ENCODE data around the gene TOMM22. TPM values are rescaled to one million over a fixed set of nuclear protein-coding genes. Genes with fewer than 3 reads are reported as not detected.

Gene TOMM22
- total and polyA plus RNA-seq, 2 experiments from 2014 or later = 84.0 to 131 TPM

- Mint-ChIP-seq H3K27ac (no peak overlapping the region), H3K27me3 (ENCODE audit: insufficient read depth, low read depth, poor library complexity) (peaks cover 4% of the 10 kb centered on the region), H3K36me3 (ENCODE audit: low read depth) (peaks cover 12% of the 10 kb centered on the region), H3K9me3 (peaks cover 8% of the 10 kb centered on the region; the same call in 2 of the 3 replicates), H3K4me1 (peaks cover 8% of the 10 kb centered on the region), H3K4me3 (peak overlapping the region; percentile 91)
- DNase-seq (ENCODE audit: low spot score) (peak; percentile 72), ATAC-seq (peak; percentile 31)
- peak overlapping the region; percentile 99 for H3K4me2 ChIP-seq
- H3K4me3 ChIP-seq = peak overlapping the region; percentile 74
- H2AFZ ChIP-seq = peak overlapping the region; percentile 49
- H3K79me2 ChIP-seq (replicated peaks; ENCODE audit: insufficient read depth) = 0 out of 2 replicates have a peak, but pooled peaks cover 4% of the 10 kb centered on the region
- no peaks in the 10 kb centered on the region for H3F3A ChIP-seq (replicated peaks; ENCODE audit: low read depth)
- no peak overlapping the region for H3K27ac ChIP-seq (ENCODE audit: low read depth)
- no peaks in the 10 kb centered on the region for H3K36me3 ChIP-seq (ENCODE audit: insufficient read depth)
- H3K9me2 ChIP-seq (ENCODE audit: insufficient read depth) = no peaks in the 10 kb centered on the region
- TF ChIP-seq CTCF (conservative IDR thresholded peaks at IDR 0.05; ENCODE audit: low read depth in 2 of 2) = no peak
- TF ChIP-seq, protein P1, sequence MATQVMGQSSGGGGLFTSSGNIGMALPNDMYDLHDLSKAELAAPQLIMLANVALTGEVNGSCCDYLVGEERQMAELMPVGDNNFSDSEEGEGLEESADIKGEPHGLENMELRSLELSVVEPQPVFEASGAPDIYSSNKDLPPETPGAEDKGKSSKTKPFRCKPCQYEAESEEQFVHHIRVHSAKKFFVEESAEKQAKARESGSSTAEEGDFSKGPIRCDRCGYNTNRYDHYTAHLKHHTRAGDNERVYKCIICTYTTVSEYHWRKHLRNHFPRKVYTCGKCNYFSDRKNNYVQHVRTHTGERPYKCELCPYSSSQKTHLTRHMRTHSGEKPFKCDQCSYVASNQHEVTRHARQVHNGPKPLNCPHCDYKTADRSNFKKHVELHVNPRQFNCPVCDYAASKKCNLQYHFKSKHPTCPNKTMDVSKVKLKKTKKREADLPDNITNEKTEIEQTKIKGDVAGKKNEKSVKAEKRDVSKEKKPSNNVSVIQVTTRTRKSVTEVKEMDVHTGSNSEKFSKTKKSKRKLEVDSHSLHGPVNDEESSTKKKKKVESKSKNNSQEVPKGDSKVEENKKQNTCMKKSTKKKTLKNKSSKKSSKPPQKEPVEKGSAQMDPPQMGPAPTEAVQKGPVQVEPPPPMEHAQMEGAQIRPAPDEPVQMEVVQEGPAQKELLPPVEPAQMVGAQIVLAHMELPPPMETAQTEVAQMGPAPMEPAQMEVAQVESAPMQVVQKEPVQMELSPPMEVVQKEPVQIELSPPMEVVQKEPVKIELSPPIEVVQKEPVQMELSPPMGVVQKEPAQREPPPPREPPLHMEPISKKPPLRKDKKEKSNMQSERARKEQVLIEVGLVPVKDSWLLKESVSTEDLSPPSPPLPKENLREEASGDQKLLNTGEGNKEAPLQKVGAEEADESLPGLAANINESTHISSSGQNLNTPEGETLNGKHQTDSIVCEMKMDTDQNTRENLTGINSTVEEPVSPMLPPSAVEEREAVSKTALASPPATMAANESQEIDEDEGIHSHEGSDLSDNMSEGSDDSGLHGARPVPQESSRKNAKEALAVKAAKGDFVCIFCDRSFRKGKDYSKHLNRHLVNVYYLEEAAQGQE (IDR thresholded peaks at IDR 0.05; ENCODE audit: unreplicated experiment) = no peak
- TF ChIP-seq STAT1 (IDR thresholded peaks at IDR 0.05; ENCODE audit: unreplicated experiment) = no peak
- TF ChIP-seq ETS1 (IDR thresholded peaks at IDR 0.05) = no peak
- no peak for TF ChIP-seq ZNF331 (CRISPR knock-in tag; IDR thresholded peaks at IDR 0.05; ENCODE audit: low read depth)
- TF ChIP-seq EZH2 (IDR thresholded peaks at IDR 0.05; ENCODE audit: low read depth, unreplicated experiment) = no peak
- TF ChIP-seq ZNF462 (CRISPR knock-in tag; IDR thresholded peaks at IDR 0.05) = no peak
- no peak for TF ChIP-seq NANOG (IDR thresholded peaks at IDR 0.05; ENCODE audit: borderline replicate concordance)
- no peak for TF ChIP-seq POLR2AphosphoS5 (IDR thresholded peaks at IDR 0.05; ENCODE audit: low read depth)
- TF ChIP-seq ZNF114 (CRISPR knock-in tag; IDR thresholded peaks at IDR 0.05) = no peak
- no peak for TF ChIP-seq EZH2phosphoT487 (IDR thresholded peaks at IDR 0.05; ENCODE audit: unreplicated experiment)
- TF ChIP-seq JUNB (IDR thresholded peaks at IDR 0.05; ENCODE audit: unreplicated experiment) = no peak
- TF ChIP-seq CREB1 (CRISPR knock-in tag; IDR thresholded peaks at IDR 0.05; ENCODE audit: low read depth) = no peak
- H3K4me1 ChIP-seq (ENCODE audit: insufficient read depth) = peaks cover 5% of the 10 kb centered on the region
- H4K20me1 ChIP-seq (replicated peaks; ENCODE audit: insufficient read depth) = no peaks in the 10 kb centered on the region; the same call in 1 of the 2 replicates
- H3K27me3 ChIP-seq (ENCODE audit: insufficient read depth) = no peaks in the 10 kb centered on the region
These were observed 24.5 kb upstream of the TOMM22 start for GRCh38 chr22:38657045-38657909.

Measured in GM23338 (cell line).